ENCODE measurements around the gene OR7A5.

GRCh38 chr19:14830702-14831101, 4.3 kb downstream of the OR7A5 start:
- TF ChIP-seq CTCF (IDR thresholded peaks at IDR 0.05) = no peak
- no peak for TF ChIP-seq POLR2A (IDR thresholded peaks at IDR 0.05)
